ENCODE results near the gene FZD7.

The FZD7 gene

GRCh38 chr2:202039278-202040078 is 5.8 kb downstream of the FZD7 start:
- TF ChIP-seq, protein P1, sequence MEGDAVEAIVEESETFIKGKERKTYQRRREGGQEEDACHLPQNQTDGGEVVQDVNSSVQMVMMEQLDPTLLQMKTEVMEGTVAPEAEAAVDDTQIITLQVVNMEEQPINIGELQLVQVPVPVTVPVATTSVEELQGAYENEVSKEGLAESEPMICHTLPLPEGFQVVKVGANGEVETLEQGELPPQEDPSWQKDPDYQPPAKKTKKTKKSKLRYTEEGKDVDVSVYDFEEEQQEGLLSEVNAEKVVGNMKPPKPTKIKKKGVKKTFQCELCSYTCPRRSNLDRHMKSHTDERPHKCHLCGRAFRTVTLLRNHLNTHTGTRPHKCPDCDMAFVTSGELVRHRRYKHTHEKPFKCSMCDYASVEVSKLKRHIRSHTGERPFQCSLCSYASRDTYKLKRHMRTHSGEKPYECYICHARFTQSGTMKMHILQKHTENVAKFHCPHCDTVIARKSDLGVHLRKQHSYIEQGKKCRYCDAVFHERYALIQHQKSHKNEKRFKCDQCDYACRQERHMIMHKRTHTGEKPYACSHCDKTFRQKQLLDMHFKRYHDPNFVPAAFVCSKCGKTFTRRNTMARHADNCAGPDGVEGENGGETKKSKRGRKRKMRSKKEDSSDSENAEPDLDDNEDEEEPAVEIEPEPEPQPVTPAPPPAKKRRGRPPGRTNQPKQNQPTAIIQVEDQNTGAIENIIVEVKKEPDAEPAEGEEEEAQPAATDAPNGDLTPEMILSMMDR (IDR thresholded peaks at IDR 0.05) = no peak

DNA sequence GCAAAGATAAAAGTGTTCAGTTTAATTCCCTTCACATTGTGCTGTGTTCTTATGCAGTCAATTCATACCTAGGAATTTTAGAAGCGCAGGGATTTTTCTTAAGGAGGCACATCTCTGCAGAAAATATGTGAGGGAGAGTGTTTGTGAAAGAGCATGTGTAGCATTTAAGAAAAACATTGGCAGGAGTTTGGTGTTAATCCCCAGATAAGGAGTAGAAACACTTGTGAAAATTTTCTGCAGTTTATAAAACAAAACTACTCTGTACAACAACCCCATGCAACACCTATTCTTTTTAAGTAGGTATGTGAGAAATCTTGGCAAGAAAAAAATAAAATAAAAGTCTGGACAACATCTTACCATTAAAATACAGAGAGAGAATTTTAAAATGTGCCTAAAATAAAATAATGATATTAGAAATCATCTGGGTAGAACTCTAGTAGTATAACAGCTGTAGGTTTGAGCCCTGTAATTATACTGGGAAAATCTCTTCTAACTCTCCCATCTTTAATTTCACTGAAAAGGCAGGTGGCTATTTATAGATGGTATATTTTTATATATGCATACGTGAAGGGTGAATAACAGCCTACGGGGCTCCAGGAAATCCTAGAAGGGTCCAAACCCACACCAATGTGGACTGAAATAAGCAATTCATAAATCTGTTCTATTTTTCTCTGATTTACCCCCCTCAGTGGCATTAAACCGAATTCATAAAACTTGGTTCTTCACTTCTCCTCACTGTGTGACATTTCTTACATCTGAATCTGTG is 6.6 kb downstream of the FZD7 start:
- TF ChIP-seq, protein P1 (IDR thresholded peaks at IDR 0.05) = no peak

- TF ChIP-seq, protein P1 (IDR thresholded peaks at IDR 0.05) = no peak
Observed at GRCh38 chr2:202042444-202042843, 8.8 kb downstream of the FZD7 start.

- TF ChIP-seq, protein P1 (IDR thresholded peaks at IDR 0.05) = no peak
Observed at GRCh38 chr2:202043475-202043874, 9.8 kb downstream of the FZD7 start.

DNA sequence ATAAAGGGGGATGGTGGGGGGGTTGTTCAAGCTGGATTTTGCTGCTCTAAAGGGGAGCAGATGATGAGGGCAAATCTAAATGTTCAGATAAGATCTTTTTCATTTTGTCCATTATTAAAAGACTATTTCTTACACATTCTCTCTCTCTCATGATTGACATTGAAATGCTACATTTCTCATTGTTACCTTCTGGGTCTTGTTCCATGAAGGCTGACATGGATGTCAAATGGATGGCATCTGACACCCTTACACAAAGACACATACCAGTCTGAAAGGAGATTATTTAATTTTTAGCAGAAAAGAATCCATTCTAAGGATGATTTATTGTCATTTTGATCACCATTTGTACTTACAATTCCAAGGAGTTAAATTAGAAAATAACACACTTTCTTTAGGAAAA is 11.1 kb downstream of the FZD7 start:
- TF ChIP-seq, protein P1 (IDR thresholded peaks at IDR 0.05) = no peak

DNA sequence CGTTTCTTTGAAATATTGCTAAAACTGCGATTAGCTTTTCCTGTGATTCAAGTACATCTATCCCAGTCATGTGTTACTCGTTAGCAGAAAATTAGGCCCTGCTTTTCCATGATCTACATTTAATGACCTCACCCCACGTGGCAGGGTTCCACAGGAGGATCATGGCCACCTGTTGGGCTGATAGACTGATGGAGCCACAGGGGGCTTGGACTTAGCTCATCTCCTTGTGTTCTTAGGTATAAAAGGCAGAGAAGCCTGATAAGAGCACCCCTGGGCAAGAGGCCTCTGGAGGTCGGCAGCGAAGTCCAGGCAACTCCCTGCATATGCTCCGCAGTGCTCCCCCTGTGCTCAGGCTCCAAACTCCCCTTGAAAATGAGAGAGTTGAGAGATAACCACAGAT is 12.9 kb downstream of the FZD7 start:
- TF ChIP-seq, protein P1 (IDR thresholded peaks at IDR 0.05) = no peak

DNA sequence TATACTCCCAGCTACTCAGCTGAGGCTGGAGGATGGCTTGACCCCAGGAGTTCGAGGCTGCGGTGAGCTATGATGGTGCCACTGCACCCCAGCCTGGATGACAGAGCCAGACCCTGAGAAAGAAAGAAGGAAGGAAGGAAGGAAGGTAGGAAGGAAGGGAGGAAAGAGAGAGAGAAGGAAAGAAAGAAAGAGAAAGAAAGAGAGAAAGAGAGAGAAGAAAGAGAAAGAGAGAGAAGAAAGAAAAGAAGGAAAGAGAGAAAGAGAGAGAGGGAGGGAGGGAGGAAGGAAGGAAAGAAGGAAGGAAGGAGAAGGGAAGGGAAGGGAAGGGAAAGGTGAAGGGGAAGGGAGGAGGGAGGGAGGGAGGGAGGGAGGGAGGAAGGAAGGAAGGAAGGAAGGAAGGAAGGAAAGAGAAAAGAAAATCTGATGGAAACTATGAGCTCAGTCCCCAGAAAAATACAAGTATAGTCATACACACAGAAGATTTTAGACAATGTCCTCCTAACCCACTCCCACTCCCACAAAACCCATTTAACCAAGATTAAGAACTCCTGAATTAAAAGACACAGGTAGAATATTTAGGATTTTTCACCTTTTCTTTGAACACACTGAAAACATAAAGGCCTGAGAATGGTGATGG is 15.6 kb downstream of the FZD7 start:
- TF ChIP-seq, protein P1 (IDR thresholded peaks at IDR 0.05) = no peak
